ENCODE results near the gene TBC1D2B.
A peak's percentile ranks its signal among the peaks of the same experiment; 100 is the strongest.
"Not testable (repeated sequence)": the region's sequence is repeated elsewhere in the genome, so short reads cannot be mapped to it uniquely, and the experiment has no call there.

Gene TBC1D2B

DNA sequence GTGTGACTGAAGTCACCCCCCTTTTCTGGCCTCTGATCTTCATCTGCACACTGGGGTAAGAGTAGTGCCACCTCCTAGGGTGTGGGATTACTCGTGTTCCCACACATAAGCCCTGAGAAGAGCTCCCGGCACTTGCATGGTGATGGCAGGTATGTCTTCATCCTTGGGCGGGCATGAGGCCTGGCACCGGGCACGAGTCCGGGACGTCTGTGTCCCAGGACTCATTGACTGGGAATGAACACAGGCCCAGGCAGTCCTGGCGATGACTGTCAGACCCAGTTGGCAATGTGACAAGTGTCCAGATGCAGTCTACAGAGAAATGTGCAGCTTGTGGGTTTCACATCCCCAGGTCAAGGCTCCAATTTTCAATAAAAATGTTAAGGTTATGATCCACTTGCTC lies 78.9 kb downstream of the TBC1D2B start:
- DNase-seq = no peak

- DNase-seq = not testable (repeated sequence)
These were observed 79.6 kb downstream of the TBC1D2B start for GRCh38 chr15:77997761-77998554.

- DNase-seq = not testable (repeated sequence)
These were observed 80.3 kb downstream of the TBC1D2B start for GRCh38 chr15:77997221-77997620.

- not testable (repeated sequence) for DNase-seq
These were observed 80.8 kb downstream of the TBC1D2B start for GRCh38 chr15:77996713-77997171.

GRCh38 chr15:77996226-77996625 lies 81.3 kb downstream of the TBC1D2B start:
- not testable (repeated sequence) for DNase-seq

DNA sequence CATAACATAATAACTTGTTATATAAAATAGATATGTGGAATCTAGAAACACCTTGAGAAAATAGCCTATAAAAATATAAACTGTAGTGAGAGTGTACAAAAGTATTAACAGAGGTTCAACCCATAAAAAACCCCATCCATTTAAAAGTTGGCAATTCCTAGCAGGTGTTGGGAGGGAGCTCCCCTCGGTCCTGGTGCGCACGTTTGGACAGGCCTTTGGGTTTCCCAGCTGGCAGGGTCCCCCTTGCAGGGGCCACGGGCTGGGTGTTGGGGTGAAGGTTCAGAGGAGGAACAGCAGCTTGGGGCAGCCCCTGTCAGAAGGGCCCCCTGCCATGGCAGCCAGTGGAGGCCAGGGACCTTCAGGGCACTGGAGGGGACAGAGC lies 82.0 kb downstream of the TBC1D2B start:
- DNase-seq = not testable (repeated sequence)

DNA sequence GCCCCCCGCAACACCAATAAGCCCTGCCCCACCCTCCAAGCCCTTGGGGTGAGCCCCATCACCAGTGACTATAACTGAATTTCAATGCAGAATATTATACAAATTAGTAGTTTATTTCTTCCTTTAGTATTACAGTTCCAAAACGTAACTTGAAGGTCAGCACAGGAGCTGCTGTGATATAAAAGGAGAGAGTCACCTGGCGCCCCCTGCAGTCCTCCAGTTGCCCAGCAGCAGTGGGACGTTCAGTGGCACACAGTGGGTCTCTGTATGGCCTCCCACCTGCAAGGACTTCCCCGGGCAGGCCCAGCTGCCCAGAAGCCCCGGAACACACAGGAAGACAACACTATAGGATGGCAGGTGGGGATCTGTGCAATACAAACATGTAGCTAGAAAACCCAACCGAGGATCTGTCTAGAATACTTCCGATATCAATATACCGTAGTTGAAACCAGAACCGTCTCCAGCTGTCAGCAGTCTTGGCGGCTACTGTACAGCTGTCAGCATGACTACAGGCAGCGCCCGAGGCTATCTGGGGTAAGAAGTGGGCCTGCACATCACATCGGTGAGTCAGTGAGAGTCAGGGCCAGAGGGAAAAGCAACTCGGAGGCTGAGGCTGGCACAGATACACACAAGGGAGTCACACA lies 82.5 kb downstream of the TBC1D2B start:
- not testable (repeated sequence) for DNase-seq

DNA sequence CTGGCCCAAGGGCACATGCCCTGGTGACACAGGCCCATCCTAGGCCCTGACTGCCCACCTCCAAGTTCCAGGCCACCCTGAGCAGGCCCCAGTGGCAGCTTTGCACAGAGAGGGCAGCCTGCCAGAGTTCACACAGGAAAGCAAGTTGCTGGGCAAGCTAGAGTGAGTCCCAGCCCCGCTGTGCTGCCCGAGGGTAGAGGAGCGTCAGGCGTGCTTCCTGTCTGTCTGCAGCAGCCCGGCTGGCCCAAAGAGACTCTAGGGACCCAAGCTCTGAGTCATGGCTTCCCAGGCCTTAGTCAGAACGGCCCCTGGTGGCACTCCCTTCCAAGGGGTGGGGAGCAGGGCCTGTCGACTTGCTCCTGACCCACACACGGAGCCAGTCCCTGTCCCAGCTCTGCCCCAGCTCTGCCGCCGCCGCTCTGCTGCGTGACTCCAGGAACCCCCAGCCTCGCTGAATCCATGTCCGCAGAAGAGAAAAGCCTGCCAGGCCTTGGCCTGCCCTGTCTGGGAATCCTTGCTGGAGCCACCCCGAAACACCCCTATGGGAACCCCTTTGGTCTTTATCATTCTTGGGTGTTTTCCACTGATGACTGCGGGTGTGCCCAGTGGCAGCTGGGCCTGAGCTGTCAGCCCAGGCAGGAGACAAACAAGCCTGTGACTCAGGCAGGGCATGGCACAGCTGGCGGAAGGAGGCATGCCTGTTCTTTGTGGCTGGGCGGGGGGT lies 83.4 kb downstream of the TBC1D2B start:
- DNase-seq = not testable (repeated sequence)

DNA sequence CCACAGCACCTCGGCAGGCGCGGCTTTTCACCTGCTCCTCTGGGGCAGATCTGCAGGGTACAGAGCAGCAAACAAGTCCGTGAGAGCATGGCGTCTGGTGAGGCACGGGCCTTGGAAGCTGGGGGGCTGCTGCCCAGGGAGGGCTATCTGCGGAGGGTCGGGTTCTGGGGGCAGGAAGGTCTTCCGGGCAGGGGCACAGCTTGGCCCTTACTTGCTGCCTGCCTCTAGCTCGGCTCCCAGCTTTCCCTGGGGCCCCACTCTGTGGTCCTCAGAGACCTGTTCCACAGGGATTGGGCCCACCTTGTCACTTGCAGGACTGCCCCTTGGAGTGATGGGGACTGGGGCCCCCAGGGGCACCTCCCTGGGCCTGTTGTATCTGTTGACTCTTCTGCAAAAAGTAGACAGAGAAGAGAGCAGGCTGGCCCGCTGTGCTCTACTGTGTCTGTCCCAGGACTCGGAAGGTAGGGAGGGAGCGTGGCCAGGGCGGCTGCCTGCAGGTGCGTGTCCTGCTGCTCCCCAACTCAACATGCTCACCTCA lies 84.1 kb downstream of the TBC1D2B start:
- DNase-seq = no peak

- no peak for DNase-seq
These were observed 84.9 kb downstream of the TBC1D2B start for GRCh38 chr15:77992356-77993222.

- not testable (repeated sequence) for DNase-seq
These were observed 85.8 kb downstream of the TBC1D2B start for GRCh38 chr15:77991658-77992201.

- no peak for DNase-seq
These were observed 86.5 kb downstream of the TBC1D2B start for GRCh38 chr15:77991029-77991406.

GRCh38 chr15:77989296-77990143 lies 88.0 kb downstream of the TBC1D2B start:
- DNase-seq = no peak

GRCh38 chr15:77988347-77989295 lies 88.9 kb downstream of the TBC1D2B start:
- DNase-seq = no peak

DNA sequence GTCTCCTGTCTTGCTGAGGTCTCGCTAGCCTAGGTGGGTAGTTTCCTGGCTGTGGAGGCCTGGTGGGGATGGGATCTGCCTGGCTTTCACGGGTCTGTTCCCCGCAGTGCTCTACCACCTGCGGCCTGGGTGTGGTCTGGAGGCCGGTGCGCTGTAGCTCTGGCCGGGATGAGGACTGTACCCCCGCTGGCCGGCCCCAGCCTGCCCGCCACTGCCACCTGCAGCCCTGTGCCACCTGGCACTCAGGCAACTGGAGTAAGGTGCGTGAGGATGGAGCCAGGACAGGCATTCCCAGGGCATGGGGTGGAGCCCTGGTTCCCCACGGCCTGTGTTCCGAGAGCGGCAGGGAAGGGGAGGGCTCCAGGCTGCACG lies 89.8 kb downstream of the TBC1D2B start:
- not testable (repeated sequence) for DNase-seq

DNA sequence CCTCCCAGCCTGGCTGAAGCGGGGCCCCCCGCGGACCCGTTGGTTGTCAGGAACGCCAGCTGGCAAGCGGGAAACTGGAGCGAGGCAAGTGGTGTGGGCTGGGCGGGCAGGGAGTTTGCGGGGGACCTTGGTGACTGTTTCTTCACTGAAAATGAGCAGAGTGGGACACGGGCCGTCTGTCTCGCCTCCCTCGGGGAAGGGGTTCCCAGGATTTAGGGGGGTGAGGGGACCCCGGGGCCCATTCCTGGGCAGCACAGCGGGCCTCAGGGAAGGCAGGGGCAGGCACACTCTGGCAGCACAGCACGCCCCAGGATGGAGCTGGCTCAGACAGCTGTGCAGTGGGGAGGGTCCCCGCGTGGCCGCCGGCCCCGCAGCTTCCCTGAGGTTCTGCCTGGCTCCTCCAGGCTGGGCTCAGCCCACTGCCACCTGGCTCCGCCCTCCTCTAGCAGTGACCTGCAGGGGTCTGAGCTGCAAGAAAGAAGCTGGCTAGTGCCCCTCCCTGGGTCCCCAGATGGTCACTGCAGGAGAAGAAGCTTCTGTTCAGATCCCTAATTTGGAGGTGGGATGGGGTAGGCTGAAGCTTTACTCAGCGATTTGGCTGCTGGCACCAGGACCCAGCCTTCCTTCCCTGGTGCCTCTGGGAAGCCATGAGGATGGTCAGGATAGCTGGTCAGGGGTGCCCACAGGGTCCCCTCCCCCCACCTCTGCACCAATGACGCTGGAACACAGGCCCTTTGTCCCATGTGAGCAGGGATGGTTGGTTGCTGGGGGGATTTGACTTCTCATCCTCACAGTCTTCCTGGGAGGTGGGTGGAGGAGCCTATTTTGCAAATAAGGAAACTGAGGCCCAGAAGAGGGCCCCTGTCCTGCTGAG lies 90.4 kb downstream of the TBC1D2B start:
- peak; percentile 25 for DNase-seq

- DNase-seq = no peak
These were observed 91.5 kb downstream of the TBC1D2B start for GRCh38 chr15:77985931-77986480.

All from NCI-H82 (cell line).